CD4-positive, alpha-beta T cell treated with Interleukin-17A for 4 hours (primary cell): ENCODE results near the gene FNDC3B.

Experiments used
- DNase-seq: peaks from one replicate; pipeline ENCODE4 v3.0.0-alpha.2; 2020; ENCODE audit warnings: mixed read lengths

FNDC3B gene

GRCh38 chr3:172154768-172155664 lies 115.6 kb downstream of the FNDC3B start:
- DNase-seq: no peak

DNA sequence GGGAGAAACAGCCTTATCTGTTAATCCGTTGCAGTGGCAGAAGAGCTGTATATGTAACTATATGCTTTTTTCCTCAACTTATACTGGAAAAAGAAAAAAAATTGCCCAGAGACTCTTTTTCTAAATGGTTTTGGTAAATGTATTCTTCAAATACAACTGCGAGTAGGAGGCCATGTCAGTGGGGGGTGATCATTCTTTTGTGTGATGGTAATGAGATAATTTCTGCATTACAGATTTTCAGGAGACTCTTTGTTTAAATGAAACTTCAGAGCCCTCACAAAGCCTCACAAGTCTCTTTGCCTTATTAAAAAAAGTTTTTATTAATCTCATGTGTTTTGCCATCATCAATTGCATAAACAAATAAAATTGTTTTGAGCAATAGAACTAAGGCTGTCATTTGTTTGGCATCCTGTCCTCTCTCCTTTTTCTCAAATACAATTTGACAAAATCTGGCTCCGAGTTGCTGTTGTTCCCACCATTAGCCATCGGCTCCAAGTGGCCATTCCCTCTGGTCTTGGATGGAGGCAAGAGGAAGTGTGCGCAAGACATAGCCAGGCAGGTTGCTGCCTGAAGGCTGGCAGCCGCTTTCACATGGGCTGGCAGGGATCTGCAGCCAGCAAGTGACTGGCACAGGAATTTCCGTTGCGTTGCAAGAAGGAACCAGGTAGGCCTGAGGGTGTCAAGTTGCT lies 116.7 kb downstream of the FNDC3B start:
- DNase-seq: no peak

GRCh38 chr3:172156586-172156955 lies 117.2 kb downstream of the FNDC3B start:
- no peak for DNase-seq

- DNase-seq: no peak
Observed at GRCh38 chr3:172157564-172158258, 118.3 kb downstream of the FNDC3B start.

- no peak for DNase-seq
Observed at GRCh38 chr3:172158741-172159140, 119.4 kb downstream of the FNDC3B start.

- DNase-seq: no peak
Observed at GRCh38 chr3:172159376-172159775, 120.0 kb downstream of the FNDC3B start.

GRCh38 chr3:172159962-172160538 lies 120.7 kb downstream of the FNDC3B start:
- no peak for DNase-seq

DNA sequence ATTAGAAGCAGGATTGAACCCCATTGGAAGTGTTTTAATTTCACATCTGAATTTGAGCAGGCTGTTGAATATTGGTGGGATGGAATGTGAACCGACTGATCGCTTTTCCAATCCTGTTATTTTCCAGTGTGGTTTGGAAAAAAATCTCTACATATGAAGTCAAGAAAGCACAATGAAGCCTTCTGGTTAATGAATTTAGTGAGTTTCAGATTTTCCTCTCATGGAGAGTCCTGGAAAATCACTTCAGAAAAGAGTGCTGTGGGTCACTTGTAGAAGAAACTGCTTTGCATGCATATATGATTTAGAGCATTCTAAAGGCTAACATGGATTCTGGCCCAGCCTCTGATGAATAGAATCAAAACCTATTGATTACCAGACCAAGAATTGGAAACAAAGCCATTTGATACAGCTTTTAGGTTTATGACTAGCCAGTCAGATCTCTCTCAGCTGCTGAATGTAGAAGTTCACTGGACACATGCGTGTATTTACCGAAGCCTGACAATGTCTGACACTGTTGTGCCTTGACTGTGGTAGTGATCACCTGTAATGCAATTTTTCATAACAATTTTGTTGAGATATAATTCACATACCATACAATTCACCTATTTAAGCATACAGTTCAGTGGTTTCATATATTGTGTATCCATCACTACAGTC lies 121.9 kb downstream of the FNDC3B start:
- no peak for DNase-seq

GRCh38 chr3:172161959-172162358 lies 122.6 kb downstream of the FNDC3B start:
- DNase-seq: no peak

GRCh38 chr3:172163320-172163719 lies 123.9 kb downstream of the FNDC3B start:
- no peak for DNase-seq

GRCh38 chr3:172164620-172165362 lies 125.4 kb downstream of the FNDC3B start:
- DNase-seq: no peak

DNA sequence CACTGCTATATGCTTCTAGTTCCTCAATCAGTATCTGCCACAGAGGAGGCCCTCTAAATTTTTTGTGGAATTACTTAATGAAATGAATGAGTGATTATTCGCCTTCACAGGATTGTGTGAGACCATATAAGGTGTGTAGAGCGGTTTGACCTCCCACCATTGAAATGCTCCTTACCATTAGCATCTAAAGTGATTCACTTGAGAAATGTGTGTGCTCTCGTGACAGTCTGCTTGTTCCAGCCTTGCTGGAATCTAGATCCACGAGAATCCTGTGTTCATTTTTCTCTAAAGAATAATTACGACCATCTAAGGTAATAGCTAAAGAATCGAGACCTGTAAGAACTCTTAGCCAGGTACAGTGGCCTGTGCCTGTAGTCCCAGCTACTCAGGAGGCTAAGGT lies 126.9 kb downstream of the FNDC3B start:
- DNase-seq: no peak

GRCh38 chr3:172166890-172167289 lies 127.5 kb downstream of the FNDC3B start:
- no peak for DNase-seq

GRCh38 chr3:172167892-172168648 lies 128.7 kb downstream of the FNDC3B start:
- DNase-seq: no peak

GRCh38 chr3:172170073-172170709 lies 130.8 kb downstream of the FNDC3B start:
- no peak for DNase-seq

- DNase-seq: no peak
Observed at GRCh38 chr3:172170841-172171240, 131.5 kb downstream of the FNDC3B start.

DNA sequence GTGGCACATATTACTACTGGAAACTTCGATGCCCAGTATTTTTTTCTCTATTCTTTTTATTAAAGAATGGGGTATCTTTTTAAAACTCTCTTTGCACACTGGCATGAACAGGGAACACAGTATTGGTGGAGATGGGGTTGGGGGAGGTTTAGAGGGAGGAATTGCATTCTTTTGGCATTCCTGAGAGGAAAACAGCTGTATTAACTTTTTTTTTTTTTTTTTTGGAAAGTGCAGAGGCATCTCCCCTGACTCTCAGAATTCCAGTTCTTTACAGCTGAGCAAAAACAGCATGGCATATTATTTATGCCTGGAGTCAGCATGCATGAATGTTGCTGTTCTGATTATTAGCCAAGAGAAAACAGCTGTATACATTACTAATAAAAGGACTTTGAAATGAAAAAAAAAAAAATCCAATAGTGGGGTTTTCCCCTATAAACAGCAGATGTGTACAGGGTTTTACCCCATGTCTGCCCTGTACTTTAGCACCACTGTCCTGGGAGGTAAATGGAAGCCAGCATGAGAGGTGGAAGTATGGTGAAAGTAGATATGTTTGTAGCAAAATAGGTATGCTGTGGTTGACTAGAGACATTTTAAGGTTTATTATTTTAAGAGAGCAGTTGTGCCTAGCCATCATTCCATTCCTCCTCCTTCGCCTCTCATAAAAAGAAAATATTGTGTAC lies 132.2 kb downstream of the FNDC3B start:
- no peak for DNase-seq

GRCh38 chr3:172173316-172174254 lies 134.2 kb downstream of the FNDC3B start:
- DNase-seq: no peak
